Right renal cortex interstitium (tissue), 3 donors: Measurements from ENCODE around the gene POU2F1. TPM values are rescaled to one million over a fixed set of nuclear protein-coding genes. Genes with fewer than 3 reads are reported as not detected.
"Not testable (repeated sequence)": the region's sequence is repeated elsewhere in the genome, so short reads cannot be mapped to it uniquely, and the experiment has no call there.

Source experiments
- DNase-seq, 3 donors: peaks; one replicate each; pipeline ENCODE4 v3.0.0-alpha.2; 2013; ENCODE audit warnings: low read depth in 3 of 3, low spot score in 2 of 3
- polyA plus RNA-seq, 3 donors: library from polyadenylated mRNA; unstranded; fragments of 120-200 nt; gene quantifications; one replicate each; pipeline ENCODE4 v1.2.1, GENCODE V29; 2013; ENCODE audit not compliant: insufficient read length in 3 of 3

Gene POU2F1
- polyA plus RNA-seq, 3 donors = 13.7 to 15.3 (median 14.6) TPM

DNA sequence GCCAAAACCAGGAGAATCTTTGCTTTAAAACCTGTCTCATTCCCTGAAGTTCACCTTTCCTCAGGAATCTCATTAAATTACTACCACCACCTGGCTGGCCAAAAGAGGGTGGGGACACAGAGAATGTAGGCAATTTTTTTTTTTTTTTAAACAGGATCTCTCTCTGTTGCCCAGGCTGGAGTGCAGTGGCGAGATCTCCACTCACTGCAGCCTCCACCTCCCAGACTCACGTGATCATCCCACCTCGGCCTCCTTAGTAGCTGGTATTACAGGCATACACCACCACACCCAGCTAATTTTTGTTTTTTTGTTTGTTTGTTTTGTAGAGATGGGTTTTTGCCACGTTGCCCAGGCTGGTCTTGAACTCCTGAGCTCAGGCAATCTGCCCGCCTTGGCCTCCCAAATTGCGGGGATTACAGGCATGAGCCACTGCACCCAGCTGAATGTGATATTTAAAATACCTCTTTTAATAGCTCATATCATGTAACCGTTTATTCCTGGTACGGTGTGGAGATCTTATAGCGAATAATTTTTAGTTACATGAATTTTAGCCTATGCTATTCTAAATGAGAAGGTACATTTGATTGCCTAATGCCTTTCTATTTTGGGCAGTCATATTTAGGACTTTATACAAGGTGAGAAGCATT, 84.5 kb downstream of the POU2F1 start:
- DNase-seq = no peak

DNA sequence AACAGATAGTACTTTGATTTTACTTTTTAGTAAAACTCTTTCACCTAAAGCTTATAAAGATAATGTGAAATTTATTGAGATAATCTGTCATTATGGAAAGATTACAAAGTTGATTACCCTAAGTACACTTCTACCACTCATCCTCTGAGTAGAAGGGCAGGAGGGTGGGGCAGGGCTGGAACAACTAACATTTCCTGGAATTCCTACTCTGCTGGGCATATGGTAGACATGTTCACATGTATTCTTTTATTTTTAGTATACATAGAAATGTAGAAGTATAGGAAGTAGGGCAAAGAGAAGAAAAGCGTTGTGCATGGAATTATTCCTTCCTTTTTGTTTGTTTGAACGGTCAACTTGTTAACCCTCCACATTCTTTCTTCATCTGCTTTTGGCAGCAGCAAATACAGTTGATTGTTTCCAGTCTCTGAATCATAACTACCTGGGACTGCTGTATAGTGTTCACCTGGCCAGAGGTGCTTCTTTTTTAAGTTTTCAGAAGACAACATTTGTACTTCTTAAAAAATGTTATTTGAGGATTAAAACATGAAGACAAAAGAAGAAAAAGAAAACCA, 85.1 kb downstream of the POU2F1 start:
- DNase-seq = no peak

DNA sequence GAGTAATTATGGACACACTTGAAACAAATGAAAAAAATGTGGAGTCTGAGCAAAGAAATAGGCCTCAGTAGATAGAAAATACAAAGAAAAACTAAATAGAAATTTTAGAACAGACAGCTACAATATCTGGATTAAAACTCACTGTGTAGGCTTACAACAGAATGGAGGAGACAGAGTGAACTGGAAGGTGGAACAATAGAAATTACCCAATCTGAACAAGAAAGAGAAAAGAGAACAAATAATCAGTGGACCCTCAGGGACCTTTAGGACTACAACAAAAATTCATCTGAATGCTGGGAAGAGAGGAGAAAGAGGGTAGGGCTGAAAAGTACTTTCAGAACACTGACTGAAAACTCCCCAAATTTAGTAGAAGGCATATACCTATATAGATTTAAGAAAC, 90.0 kb downstream of the POU2F1 start:
- DNase-seq = no peak

DNA sequence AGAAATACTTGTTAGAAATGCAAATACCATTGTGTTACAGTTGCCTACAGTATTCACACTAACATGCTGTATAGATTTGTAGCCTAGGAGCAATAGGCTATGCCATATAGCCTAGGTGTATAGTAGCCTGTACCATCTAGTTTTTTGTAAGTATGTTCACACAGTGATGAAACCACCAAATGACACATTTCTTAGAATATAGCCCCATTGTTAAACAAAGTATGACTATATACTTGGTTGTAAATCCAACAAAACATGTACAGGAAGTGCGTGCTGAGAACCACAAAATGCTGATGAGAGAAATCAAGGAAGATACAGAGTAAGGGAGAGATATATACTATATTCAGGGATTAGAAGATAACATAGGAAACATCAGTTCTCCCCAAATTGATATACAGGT, 92.2 kb downstream of the POU2F1 start:
- DNase-seq = no peak

DNA sequence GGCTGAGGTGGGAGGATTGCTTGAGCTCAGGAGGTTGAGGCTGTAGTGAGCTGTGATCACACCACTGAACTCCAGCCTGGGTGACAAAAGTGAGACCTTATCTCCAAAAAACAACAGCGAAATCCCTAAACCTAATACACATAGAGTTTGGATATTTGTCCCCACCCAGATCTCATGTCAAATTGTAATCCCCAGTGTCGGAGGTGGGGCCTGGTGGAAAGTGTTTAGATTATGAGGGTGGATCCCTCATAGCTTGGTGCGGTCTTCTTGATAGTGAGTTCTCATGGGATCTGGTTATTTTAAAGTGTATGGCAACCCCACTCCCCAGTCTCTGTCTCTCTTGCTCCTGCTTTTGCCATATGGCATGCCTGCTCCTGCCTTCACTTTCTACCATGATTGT, 94.0 kb downstream of the POU2F1 start:
- no peak for DNase-seq

DNA sequence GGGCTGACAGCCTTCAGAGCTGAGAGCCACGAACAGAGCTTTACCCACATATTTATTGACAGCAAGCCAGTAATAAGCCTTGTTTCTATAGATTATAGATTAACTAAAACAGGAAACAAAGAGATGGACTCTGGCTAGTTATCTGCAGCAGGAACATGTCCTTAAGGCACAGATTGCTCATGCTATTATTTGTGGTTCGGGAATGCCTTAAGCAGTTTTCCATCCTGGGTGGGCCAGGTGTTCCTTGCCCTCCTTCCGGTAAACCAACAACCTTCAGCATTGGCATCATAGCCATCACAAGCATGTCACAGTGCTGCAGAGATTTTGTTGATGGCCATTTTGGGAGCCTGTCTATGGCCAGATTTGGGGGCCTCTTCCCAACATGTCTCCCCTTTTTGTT, 96.8 kb downstream of the POU2F1 start:
- DNase-seq = no peak

DNA sequence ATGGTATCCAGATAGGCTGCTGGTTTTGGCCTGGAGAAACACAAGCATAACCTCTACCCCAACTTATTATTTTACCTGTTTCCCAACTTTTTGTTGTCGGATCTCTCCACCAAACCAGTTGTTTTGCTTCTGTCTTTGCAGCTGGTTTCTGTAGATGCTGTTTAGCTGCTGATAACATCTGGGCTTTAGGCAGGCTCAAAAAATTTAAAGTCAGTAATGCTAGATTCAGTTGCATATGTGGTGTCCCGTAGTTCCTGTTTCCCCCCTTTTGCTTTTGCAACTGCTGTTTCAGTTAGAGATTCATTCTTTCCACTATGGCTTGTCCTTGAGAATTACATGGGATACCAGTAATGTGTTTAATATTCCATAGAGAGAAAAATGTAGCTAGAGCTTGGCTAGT, 98.5 kb downstream of the POU2F1 start:
- DNase-seq = not testable (repeated sequence)

DNA sequence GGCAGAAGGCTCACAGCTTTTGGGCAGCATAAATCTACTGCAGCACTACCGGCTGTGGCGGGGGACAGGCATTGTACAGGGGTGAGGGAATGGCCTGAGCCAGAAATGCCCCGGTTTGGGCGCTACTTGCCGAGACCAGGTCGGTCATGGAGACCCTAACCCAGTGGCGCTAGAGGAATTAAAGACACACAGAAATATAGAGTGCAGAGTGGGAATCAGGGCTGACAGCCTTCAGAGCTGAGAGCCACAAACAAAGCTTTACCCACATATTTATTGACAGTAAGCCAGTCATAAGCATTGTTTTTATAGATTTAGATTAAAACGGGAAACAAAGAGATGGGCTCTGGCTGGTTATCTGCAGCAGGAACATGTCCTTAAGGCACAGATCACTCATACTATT, 101.8 kb downstream of the POU2F1 start:
- no peak for DNase-seq

DNA sequence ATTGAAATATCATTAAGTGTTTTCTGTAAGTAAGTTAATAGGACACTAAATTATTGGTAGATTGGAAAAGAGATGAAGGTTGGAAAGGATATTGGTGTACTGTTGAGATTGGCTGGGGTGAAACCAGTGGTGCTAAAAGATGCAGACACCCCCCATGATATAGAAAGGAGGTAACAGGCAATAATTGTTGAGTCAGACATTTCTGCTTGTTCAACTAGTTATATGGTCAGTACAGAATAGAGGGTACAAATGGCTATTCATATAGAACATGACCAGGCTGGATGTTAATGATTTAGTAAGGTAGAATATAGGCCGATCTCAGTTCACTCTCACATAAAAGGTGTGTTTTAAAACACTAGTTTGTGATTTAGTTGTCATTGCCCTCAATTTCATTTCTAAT, 104.5 kb downstream of the POU2F1 start:
- DNase-seq = no peak

DNA sequence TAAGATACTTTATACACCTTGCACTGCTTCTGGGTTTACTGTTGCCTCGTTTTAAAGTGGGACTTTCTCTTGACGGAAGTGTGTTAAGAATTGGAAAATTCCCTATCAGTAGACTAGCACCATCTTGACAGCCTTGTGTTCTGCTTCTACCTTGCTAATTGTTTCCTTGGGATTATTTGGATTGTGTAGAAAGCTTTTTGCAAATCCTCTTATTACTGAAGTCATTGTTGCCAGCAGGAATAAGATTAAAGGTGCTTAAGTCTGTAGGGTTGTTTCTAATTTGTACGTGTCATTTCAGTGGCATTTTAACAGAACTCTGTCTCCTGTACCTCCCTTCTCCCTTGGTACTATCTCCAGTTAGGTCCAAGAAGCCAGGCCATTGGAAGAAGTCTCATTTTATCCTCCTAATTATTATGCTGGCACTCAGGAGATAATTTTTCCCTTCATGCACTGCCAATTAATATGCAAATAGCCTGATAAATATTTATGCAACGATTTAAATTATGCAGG, 107.7 kb downstream of the POU2F1 start:
- DNase-seq = no peak

DNA sequence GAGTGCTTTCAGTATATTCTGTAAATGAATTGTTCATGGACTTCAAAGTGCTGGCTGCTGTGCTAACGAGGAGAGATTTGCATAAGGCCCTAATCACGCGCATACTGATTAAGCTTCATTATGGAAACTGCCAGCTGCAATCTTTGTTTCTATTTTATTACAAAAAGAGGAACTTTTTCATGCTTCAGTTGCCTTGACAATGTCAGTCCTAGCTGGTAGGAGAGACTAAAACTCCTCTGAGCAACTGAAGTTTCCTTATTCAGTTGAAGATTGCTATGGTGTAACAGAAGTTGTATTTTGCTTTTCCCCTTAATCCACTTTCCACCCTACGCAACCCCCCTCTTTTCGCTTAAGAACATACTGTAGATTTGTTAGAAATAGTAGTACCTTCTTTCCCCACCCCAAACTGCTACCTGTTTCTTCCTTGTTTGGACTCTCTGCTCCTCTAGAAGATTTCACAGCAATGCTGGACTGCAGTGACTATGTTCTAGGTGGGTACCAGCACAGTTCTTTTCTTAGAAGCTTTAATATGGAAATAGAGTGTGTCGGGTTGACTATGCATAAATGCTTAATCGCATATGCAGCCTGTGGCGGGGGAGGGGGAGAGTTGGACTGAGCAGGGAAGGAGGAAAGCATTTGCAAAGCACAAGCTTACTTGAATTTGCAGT, 108.3 kb downstream of the POU2F1 start:
- no peak for DNase-seq

DNA sequence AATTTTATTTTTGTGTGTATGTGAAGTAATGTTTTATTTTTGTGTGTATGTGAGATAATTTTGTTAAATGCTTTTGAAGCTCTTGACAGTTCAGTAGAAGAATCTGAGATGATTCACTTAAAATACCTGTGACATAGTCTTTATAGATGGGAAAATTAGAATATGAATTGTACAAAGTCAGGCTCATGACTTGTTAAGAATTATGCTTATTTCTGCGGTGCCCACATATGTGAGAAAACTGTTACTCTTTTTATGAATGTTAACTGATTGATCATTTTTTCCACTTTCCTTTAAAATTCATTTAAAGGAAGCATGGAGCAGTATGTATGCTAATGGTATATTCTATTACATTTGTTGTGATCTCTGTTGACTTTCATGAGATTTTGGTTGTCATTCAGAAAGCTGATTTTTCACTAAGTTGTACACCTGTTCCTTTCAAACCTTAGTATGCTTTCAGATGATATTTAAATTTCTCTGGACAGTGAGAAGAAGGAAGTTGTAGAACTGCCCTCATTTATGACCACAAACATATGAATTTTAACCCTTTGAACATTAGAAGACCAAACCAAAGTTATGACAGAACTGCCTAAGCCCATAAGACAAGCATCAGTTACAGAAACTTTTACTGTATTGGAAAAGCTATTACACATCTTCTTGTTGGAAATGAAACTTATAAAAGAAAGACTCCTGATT, 110.1 kb downstream of the POU2F1 start:
- DNase-seq = no peak

DNA sequence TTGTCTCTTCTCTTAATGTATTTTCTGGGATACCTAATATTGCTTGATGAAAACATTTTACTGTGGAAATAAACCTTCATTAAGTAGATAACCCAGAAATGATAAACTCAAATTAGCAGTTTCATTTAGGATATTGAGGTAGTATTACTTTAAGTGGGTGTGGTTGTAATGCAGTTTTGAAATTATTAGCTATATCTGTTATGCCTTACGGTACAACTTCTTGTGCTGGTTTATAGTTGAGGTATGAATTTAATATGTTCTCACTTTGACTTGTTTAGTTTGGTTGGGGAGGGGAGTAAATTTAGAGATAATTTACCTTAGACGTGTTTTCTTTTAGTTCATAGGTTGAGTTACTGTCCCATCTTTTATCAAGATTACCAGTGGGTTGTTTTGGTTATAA, 111.0 kb downstream of the POU2F1 start:
- no peak for DNase-seq

DNA sequence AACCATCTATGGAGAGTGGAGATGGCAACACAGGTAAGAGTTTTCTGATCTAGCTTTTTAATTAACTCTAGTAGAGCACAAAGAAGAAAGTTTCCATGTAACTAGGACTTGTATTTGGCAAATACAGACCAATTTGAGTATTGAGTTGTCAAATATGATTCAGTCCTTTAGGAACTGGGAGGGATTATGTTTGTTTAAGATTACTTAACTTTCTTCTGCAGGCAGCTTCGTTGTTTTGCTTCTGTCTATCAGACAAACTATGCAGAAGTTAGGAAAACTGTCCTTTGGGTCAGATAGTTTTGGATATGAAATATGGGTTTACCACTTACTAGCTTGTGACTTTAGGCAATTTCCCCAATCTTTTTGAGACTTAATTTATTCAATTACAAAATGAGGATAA, 111.8 kb downstream of the POU2F1 start:
- DNase-seq = no peak

DNA sequence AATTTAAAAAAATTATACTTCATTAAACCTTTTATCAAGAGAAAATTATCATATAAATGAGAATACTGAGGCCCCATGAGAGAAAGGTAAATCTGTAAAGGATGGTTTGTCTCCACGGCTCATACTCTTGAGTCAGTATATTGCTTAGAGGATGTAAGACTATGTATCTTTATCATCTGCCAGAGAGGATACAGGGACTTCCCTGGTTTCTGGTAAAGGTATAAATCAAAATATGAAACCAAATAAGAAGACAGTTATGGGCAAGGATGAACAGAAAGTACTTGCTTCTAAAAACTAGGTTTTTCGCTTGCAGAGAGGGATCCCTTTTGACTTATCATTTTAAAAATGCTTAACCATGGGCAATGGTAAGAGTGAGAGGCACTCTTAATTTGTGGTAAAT, 112.4 kb downstream of the POU2F1 start:
- no peak for DNase-seq

DNA sequence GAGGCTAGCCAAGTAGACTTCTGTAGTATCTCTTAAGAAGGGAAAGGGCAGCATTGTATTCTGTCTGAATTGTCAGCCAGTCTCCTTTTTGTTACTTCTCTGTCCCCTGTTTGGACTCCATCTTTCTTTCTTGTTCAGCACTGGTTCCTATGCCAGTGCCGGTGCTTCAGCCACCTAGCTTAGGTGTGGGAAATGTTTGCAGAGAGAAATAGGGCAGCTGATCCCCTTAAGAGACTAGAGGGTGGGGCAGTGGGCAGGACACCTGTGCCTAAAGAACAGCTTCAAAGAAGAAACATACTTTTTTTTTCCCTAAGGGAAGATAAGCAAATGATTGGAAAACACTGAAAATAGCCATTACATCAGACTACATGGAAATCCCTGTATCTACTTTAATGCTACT, 113.0 kb downstream of the POU2F1 start:
- no peak for DNase-seq

DNA sequence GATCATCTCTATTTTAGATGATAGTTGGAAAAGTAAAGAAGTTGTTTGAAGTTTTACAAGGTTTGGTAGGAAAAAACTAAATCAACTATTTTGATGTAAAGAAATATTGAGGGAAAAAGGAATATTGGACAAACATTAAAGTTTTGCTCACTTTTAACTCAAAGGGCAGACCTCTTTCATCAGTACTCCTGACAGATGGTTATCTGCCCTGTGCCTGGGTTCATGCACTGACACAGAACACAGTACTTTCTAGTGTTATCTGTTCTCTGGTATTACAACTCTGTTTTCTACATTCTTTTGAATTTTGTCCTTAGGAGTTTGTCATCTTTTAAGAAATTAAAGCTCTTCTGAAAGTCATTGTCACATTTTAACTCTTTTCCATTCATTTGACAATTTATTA, 118.7 kb downstream of the POU2F1 start:
- DNase-seq = no peak

DNA sequence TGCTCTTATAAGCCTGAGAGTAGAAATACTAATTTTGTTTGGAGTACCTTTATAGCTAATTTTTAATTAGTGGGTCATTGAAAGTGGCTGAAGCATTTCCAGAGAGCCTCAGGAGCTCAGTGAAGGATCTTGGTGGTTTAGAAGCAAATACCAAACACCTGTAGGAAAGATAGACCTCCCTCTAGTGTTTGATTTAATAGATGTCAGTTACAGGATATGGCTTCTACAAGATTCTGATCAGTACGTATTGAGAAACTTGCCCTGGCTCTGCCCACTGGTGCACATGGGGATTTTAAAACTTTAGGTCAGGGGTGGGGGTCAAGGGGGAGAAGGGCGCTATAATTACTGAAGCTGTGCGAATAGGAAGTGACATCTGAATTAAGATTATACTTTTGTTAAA, 122.2 kb downstream of the POU2F1 start:
- no peak for DNase-seq

DNA sequence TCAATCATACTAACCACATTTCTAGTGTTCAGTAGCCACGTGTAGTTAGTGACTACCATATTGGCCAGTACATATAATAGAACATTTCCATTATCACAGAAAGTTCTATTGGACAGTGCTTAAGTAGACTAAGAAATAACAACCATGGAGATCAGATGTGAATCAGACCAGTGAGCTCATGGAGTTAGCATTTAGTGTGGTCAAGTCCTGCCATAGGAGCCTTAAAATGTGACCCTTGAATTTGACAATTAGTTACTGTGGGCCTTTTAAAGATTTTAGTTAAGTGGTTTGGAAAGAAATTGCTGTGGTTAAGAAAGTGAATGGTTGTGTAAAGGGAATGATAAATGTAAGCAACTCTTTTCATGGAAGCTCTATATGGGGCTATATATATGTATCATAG, 123.4 kb downstream of the POU2F1 start:
- no peak for DNase-seq

DNA sequence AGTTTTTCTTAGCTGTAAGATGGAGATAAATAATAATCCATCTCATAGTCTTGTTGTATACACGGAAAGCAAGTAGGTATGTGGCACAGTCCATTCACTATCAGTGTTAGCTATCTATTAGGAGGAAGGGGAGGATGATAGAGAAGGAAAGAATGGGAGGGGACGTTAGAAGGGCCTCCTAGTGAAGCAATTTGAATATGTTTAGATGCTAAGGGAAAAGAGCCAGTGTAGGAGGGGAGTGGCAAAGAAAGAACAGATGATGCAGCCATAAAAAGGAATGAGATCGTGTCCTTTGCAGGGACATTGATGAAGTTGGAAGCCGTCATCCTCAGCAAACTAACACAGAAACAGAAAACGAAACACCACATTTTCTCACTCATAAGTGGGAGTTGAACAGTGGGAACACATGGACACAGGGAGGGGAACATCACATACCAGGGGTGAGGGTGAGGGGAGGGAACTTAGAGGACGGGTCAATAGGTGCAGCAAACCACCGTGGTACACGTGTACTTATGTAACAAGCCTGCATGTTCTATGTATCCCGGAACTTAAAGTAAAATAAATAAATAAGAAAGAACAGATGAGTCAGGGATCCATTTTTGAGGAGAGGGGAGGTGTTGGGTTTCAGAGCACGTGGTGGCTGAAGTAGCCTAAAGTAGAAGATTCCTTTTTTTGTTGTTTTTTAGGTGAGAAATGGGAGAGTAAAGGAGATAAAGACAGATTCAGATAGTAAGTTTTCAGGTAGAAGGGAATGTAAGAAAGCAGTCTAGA, 124.1 kb downstream of the POU2F1 start:
- no peak for DNase-seq

DNA sequence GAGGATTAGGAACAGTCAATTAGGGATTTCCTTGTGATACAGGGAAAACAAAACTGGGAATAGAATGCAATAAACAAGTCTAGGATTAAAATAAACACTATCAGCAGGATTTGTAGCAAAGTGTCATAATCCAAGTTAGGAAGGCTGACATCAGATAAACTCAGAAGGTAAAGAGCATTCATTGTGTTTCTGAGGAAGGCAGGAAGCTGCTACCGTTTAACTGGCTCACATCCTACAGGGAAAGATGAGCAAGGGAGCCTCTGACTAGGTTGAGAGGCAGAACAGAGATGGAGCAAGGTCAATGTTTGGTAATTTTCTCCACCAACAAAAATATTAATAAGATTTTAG, 124.7 kb downstream of the POU2F1 start:
- DNase-seq = no peak
